HL-60 (cell line): Measurements from ENCODE around the gene ABCG4.

Experiments
- DNase-seq, 2 experiments: peaks; one replicate each; pipeline ENCODE4 v3.0.0-alpha.2; 2010 to 2020; ENCODE audit warnings: low read depth in 1 of 2, low spot score in 1 of 2
- H3K27ac ChIP-seq: fragments of 250-450 bp; sonication (Bioruptor Pico); replicated peaks from 2 replicates; pipeline ENCODE4 v1.5.1; 2020; ENCODE audit warnings: mild to moderate bottlenecking, moderate library complexity
- H3K27me3 ChIP-seq: fragments of 250-450 bp; sonication (Bioruptor Pico); 2 replicates; pipeline ENCODE4 v1.5.1; 2021; ENCODE audit warnings: mild to moderate bottlenecking, moderate library complexity; ENCODE audit not compliant: insufficient read depth, poor library complexity, severe bottlenecking
- H3K4me3 ChIP-seq: replicated peaks from 2 replicates; pipeline ENCODE4 v1.5.1; 2011; ENCODE audit warnings: mild to moderate bottlenecking, control low read depth, low read length; ENCODE audit not compliant: insufficient read depth
- CTCF ChIP-seq: IDR thresholded peaks from one replicate; pipeline ENCODE4 v1.5.1; 2011; ENCODE audit warnings: low read length, control low read depth, inconsistent platforms; ENCODE audit not compliant: insufficient read depth
- GABPA ChIP-seq: IDR thresholded peaks from 2 replicates; pipeline ENCODE4 v1.6.1; 2012; ENCODE audit warnings: low read depth
- POLR2AphosphoS5 ChIP-seq: IDR thresholded peaks from 2 replicates; pipeline ENCODE4 v1.6.1; 2012; ENCODE audit warnings: low read depth
- REST ChIP-seq: IDR thresholded peaks from 2 replicates; pipeline ENCODE4 v1.6.1; 2012; ENCODE audit warnings: low read depth; ENCODE audit not compliant: insufficient replicate concordance
- SPI1 ChIP-seq: IDR thresholded peaks from 2 replicates; pipeline ENCODE4 v1.6.1; 2012; ENCODE audit warnings: low read depth, mild to moderate bottlenecking, borderline replicate concordance

Gene ABCG4

GRCh38 chr11:119185981-119186634, 37.3 kb downstream of the ABCG4 start:
- H3K27me3 ChIP-seq, result no peaks in the 10 kb centered on the region
- no peak overlapping the region for H3K27ac ChIP-seq
- no peak for TF ChIP-seq SPI1
- TF ChIP-seq CTCF, result no peak
- TF ChIP-seq REST, result no peak
- TF ChIP-seq GABPA, result no peak
- TF ChIP-seq POLR2AphosphoS5, result no peak
- H3K4me3 ChIP-seq, result no peak overlapping the region
- no peak for DNase-seq

GRCh38 chr11:119187123-119187892, 38.5 kb downstream of the ABCG4 start:
- H3K27ac ChIP-seq, result no peak overlapping the region
- no peak for DNase-seq
- H3K27me3 ChIP-seq, result no peaks in the 10 kb centered on the region
- TF ChIP-seq SPI1 (no peak), POLR2AphosphoS5 (no peak), CTCF (no peak), GABPA (no peak), REST (no peak)
- no peak overlapping the region for H3K4me3 ChIP-seq

GRCh38 chr11:119188067-119188466, 39.2 kb downstream of the ABCG4 start:
- Histone ChIP-seq H3K27me3 (no peaks in the 10 kb centered on the region), H3K27ac (no peak overlapping the region), H3K4me3 (no peak overlapping the region)
- no peak for DNase-seq
- TF ChIP-seq REST (no peak), POLR2AphosphoS5 (no peak), CTCF (no peak), SPI1 (no peak)
